GM19397 (cell line): Measurements from ENCODE around the gene SERPING1.
"Not testable (repeated sequence)": the region's sequence is repeated elsewhere in the genome, so short reads cannot be mapped to it uniquely, and the experiment has no call there.

Experiments used
- ATAC-seq: cut with Tn5 transposase; IDR thresholded peaks from one replicate; pipeline ENCODE4 v1.9.1; 2021; ENCODE audit warnings: mild to moderate bottlenecking, moderate library complexity; ENCODE audit not compliant: unreplicated experiment

The SERPING1 gene

DNA sequence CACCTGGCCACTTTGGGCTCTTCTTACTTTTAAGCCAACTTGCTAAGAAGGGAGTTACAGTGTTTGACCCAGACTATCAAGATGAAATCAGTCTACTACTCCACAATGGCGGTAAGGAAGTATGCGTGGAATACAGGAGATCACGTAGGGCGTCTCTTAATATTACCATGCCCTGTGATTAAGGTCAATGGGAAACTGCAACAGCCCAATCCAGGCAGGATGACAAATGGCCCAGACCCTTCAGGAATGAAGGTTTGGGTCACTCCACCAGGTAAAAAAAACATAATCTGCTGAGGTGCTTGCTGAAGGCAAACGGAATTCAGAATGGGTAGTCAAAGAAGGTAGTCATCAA, 53.2 kb downstream of the SERPING1 start:
- no peak for ATAC-seq

GRCh38 chr11:57651408-57651807, 53.9 kb downstream of the SERPING1 start:
- ATAC-seq = no peak

DNA sequence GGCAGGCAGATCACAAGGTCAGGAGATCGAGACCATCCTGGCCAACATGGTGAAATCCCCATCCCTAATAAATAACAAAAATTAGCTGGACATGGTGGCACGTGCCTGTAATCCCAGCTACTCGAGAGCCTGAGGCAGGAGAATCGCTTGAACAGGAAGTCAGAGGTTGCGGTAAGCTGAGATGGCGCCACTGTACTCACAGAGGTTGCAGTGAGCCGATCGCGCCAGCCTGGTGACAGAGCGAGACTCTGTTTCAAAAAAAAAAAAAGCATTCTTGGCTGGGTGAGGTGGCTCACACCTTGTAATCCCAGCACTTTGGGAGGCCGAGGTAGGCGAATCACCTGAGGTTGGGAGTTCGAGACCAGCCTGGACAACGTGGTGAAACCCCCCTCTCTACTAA, 54.7 kb downstream of the SERPING1 start:
- not testable (repeated sequence) for ATAC-seq

DNA sequence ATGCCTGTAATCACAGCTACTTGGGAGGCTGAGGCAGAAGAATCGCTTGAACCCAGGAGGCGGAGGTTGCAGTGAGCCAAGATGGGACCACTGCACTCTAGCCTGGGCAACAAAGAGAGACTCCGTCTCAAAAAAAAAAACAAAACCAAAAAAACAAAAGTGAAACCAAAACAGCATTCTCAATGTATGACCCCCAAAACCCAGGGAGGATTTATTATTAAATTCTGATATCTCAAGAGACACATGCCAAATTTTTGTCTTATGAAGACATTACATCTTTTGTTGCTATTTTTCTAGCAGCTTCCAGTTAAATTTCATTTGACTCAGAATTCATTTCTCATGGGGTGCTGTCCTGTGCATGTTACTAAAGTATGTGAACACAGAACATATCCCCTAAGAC, 55.2 kb downstream of the SERPING1 start:
- ATAC-seq = no peak

DNA sequence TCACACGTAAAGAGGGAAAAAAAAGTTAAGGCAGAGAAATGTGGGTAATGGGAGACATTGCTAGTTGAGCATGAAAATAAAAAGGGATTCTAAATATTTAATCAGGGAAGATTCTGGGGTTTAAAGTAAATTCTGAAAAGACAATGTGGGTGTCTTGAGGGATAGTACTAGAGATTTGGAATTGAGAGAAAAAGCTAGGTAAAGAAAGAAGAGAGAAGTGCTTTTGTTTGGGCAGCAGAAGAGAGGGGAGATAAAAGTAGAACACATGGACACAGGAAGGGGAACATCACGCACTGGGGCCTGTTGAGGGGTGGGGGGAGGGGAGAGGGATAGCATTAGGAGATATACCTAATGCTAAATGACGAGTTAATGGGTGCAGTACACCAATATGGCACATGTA, 55.7 kb downstream of the SERPING1 start:
- no peak for ATAC-seq

DNA sequence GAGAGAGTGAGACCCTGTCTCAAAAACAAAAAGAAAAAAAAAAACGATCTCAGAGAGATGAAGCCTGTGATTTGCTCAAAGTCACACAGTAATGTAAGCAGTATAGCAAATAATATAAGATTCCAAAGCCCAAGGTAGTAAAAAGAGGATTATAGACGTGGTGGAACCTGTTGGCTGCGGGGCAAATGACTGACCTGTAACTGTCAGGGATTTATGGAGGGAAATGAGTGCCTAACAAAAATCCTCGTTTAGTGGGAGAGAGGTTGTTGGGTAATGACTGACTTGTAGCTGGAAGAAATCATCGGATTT, 59.4 kb downstream of the SERPING1 start:
- no peak for ATAC-seq

DNA sequence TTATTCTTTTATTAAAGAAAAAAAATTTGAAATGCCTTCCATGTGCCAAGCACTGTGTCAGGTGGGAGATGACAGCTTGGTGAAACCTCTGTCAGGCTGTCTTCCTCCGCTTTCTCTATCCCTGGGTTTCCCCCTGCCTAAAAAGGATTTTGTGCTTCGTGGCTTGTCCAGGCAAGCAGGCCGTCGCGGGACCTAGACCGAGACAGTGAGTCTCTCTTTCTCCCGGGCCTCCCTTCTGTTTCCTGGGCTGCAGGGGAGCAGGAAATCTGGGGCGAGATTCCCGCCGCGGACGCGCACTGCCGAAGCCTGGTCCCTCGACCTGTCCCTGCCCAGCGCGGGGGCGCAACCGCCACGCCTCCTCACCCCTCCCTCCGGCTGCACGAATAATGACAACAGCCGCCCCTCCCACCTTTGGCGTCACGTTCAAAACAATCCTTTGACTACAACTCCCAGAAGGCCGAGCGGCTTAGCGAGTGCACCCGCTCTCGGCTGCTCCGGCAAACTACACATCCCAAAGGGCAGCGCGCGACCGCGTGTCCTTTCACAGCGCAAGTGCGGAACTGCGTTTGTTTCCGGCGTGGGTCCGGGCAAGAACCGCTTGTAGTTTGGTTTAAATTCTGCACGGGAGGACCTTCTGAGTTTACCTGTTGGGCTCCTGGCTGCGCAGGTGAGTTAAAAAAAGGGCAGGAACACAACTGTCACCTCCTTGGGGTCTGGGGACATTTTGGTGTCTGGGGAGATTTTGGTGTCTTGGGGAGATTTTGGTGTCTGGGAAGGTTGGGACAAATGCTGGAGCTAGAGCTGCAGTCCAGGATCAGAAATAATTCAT, 59.9 kb downstream of the SERPING1 start, which contains the start of gene CLP1:
Gene CLP1, plus strand, starts transcription at position 569 of the 829 bp plus-strand sequence. CDS start 1,715 bp downstream, outside the sequence.
- peak; percentile 99 for ATAC-seq

DNA sequence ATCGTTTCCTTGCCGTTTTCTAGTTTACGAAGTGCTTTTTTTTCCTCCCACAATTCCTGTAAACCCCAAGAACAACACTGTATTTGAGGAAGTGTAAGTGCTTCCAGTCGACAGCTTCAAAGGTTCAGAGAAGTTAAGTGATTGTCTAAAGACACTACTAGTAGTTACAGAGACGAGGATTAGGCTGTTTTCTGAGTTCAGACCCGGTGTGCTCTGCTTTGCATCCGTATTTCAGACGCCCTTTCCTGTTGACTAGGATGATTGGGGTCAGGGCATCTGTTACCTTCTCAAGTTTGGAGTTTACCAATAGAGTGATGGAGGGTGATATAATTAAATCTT, 60.5 kb downstream of the SERPING1 start:
- no peak for ATAC-seq

- ATAC-seq = no peak
These were observed 62.2 kb downstream of the SERPING1 start for GRCh38 chr11:57659669-57660068.

DNA sequence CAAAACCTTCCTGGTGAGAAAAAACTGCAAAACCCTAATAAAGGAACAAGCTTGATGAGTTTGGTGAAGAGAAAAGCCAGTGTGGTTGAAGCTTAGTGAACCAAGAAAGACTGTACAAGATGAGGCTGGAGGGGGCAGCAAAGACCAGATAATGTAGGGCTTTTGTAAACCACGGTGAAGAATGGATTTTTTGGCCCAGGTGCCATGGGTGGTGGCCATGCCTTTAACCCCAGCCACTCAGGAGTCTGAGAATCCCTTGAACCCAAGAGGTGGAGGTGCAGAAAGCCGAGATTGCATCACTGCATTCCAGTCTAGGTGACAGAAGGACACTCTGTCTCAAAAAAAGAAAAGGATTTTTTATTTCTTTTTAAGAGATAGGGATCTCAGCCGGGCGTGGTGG, 65.4 kb downstream of the SERPING1 start:
- no peak for ATAC-seq

DNA sequence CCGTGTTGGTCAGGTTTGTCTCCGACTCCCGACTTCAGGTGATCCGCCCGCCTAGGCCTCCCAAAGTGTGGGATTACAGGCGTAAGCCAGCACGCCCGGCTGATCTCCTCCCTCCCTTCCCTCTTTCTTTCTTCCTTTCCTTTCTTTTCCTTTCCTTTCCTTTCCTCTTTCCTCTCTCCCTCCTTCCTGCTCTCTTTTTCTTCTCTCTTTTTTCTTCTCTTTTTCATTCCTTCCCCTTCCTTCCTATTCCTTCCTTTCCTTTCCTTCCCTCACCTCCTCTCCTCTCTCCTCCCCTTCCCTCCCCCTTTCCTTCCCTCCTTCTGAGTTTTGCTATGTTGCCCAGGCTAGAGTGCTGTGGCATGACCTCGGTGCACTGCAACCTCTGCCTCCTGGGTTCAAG, 66.5 kb downstream of the SERPING1 start:
- ATAC-seq = no peak
